H1 (cell line): ENCODE data around the gene CAPN1.

Experiments
- ATF2 ChIP-seq: IDR thresholded peaks from 2 replicates; pipeline ENCODE4 v1.6.1; 2012; ENCODE audit warnings: low read length, inconsistent platforms
- EP300 ChIP-seq, 2 experiments: IDR thresholded peaks; 1 replicate in 1 of 2; 2 replicates in 1 of 2; pipeline ENCODE4 v1.6.1; 2011 to 2012; ENCODE audit warnings: low read depth in 2 of 2, low read length in 2 of 2, mild to moderate bottlenecking in 2 of 2, borderline replicate concordance in 1 of 2, inconsistent platforms in 1 of 2, moderate library complexity in 1 of 2
- FOSL1 ChIP-seq: IDR thresholded peaks from 2 replicates; pipeline ENCODE4 v1.6.1; 2011; ENCODE audit warnings: mild to moderate bottlenecking, low read depth, low read length, moderate library complexity; ENCODE audit not compliant: insufficient read depth
- MAFK ChIP-seq: IDR thresholded peaks from 2 replicates; pipeline ENCODE4 v1.6.1; 2012; ENCODE audit warnings: low read depth, mild to moderate bottlenecking, improper control_type of control experiment, low read length
- NRF1 ChIP-seq: IDR thresholded peaks from 2 replicates; pipeline ENCODE4 v1.6.1; 2011; ENCODE audit warnings: mild to moderate bottlenecking, low read depth, low read length, improper control_type of control experiment
- PHF8 ChIP-seq: fragments of 200-600 bp; sonication (generic); conservative IDR thresholded peaks from 2 replicates; pipeline ENCODE4 v1.7.1; 2012; ENCODE audit warnings: low read depth, mild to moderate bottlenecking, inconsistent platforms, low read length, moderate library complexity
- POLR2A ChIP-seq, 2 experiments: IDR thresholded peaks; 1 replicate in 1 of 2; 2 replicates in 1 of 2; pipeline ENCODE4 v1.6.1; 2011; ENCODE audit warnings: low read depth in 2 of 2, low read length in 2 of 2, mild to moderate bottlenecking in 2 of 2; ENCODE audit errors: control extremely low read depth in 1 of 2
- SP2 ChIP-seq: IDR thresholded peaks from 2 replicates; pipeline ENCODE4 v1.6.1; 2012; ENCODE audit warnings: mild to moderate bottlenecking, low read length, inconsistent platforms
- SRF ChIP-seq: IDR thresholded peaks from 2 replicates; pipeline ENCODE4 v1.6.1; 2011; ENCODE audit warnings: mild to moderate bottlenecking, low read depth, low read length, moderate library complexity
- TAF1 ChIP-seq: IDR thresholded peaks from 2 replicates; pipeline ENCODE4 v1.6.1; 2011; ENCODE audit warnings: mild to moderate bottlenecking, low read depth, low read length
- TBP ChIP-seq: IDR thresholded peaks from 2 replicates; pipeline ENCODE4 v1.6.1; 2011; ENCODE audit warnings: low read depth, low read length, improper control_type of control experiment
- TEAD4 ChIP-seq: IDR thresholded peaks from 2 replicates; pipeline ENCODE4 v1.6.1; 2012; ENCODE audit warnings: low read depth, low read length, inconsistent platforms, mixed read lengths
- ZNF274 ChIP-seq: IDR thresholded peaks from 2 replicates; pipeline ENCODE4 v1.7.0; 2012; ENCODE audit warnings: low read length, borderline replicate concordance; ENCODE audit errors: extremely low read depth
- TF ChIP-seq, protein P1 (sequence below), 3 experiments: IDR thresholded peaks; 1 replicate in 2 of 3; 2 replicates in 1 of 3; pipeline versions ENCODE4 v1.5.1 to v1.6.1; 2011; ENCODE audit warnings: low read length in 3 of 3, mild to moderate bottlenecking in 3 of 3, inconsistent platforms in 2 of 3, low read depth in 1 of 3, moderate library complexity in 1 of 3; ENCODE audit not compliant: insufficient read depth in 1 of 3; ENCODE audit errors: control extremely low read depth in 1 of 3

GRCh38 chr11:65218446-65218845 lies 36.7 kb downstream of the CAPN1 start:
- TF ChIP-seq, protein P1, sequence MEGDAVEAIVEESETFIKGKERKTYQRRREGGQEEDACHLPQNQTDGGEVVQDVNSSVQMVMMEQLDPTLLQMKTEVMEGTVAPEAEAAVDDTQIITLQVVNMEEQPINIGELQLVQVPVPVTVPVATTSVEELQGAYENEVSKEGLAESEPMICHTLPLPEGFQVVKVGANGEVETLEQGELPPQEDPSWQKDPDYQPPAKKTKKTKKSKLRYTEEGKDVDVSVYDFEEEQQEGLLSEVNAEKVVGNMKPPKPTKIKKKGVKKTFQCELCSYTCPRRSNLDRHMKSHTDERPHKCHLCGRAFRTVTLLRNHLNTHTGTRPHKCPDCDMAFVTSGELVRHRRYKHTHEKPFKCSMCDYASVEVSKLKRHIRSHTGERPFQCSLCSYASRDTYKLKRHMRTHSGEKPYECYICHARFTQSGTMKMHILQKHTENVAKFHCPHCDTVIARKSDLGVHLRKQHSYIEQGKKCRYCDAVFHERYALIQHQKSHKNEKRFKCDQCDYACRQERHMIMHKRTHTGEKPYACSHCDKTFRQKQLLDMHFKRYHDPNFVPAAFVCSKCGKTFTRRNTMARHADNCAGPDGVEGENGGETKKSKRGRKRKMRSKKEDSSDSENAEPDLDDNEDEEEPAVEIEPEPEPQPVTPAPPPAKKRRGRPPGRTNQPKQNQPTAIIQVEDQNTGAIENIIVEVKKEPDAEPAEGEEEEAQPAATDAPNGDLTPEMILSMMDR (IDR thresholded peaks at IDR 0.05; ENCODE audit: control extremely low read depth in 1 of 3, insufficient read depth in 1 of 3, low read depth in 1 of 3, low read length in 3 of 3), result no peak
- TF ChIP-seq TEAD4 (no peak), ATF2 (no peak), EP300 (IDR thresholded peaks at IDR 0.05; ENCODE audit: borderline replicate concordance in 1 of 2, low read depth in 2 of 2, low read length in 2 of 2) (no peak), NRF1 (no peak), PHF8 (no peak), TBP (no peak), FOSL1 (no peak), ZNF274 (no peak), POLR2A (IDR thresholded peaks at IDR 0.05; ENCODE audit: control extremely low read depth in 1 of 2, low read depth in 2 of 2, low read length in 2 of 2) (no peak), SRF (no peak), MAFK (no peak), SP2 (no peak), TAF1 (no peak)
